Smooth muscle cell (in vitro differentiated cells): Measurements from ENCODE around the gene ECSCR. TPM values are rescaled to one million over a fixed set of nuclear protein-coding genes. Genes with fewer than 3 reads are reported as not detected.
"Not testable (repeated sequence)": the region's sequence is repeated elsewhere in the genome, so short reads cannot be mapped to it uniquely, and the experiment has no call there.

Experiments used
- DNase-seq: peaks from one replicate; lab custom pipeline; 2025; ENCODE audit not compliant: unreplicated experiment; lab: John Stamatoyannopoulos, UW
- H2AFZ ChIP-seq: fragments of 200-600 bp; sonication (generic); 2 replicates; pipeline ENCODE4 v1.6.0; 2016; ENCODE audit warnings: antibody characterized with exemption, low read depth, mild to moderate bottlenecking
- H3F3A ChIP-seq: fragments of 200-600 bp; sonication (generic); 2 replicates; pipeline ENCODE4 v1.6.0; 2017; ENCODE audit warnings: antibody characterized with exemption, low read depth
- H3K27ac ChIP-seq: fragments of 200-600 bp; sonication (generic); 2 replicates; pipeline ENCODE4 v1.5.1; 2016; ENCODE audit warnings: low read depth, mild to moderate bottlenecking
- H3K27me3 ChIP-seq: fragments of 200-600 bp; sonication (generic); 2 replicates; pipeline ENCODE4 v1.6.1; 2016; ENCODE audit warnings: low read depth, mild to moderate bottlenecking
- H3K36me3 ChIP-seq: fragments of 200-600 bp; sonication (generic); 2 replicates; pipeline ENCODE4 v1.5.1; 2016; ENCODE audit warnings: low read depth
- H3K4me1 ChIP-seq: fragments of 200-600 bp; sonication (generic); 2 replicates; pipeline ENCODE4 v1.5.1; 2016; ENCODE audit warnings: low read depth
- H3K4me2 ChIP-seq: fragments of 200-600 bp; sonication (generic); 2 replicates; pipeline ENCODE4 v1.6.0; 2016; ENCODE audit warnings: mild to moderate bottlenecking
- H3K4me3 ChIP-seq: fragments of 200-600 bp; sonication (generic); 2 replicates; pipeline ENCODE4 v1.5.1; 2016; ENCODE audit warnings: mild to moderate bottlenecking
- H3K79me2 ChIP-seq: fragments of 200-600 bp; sonication (generic); 2 replicates; pipeline ENCODE4 v1.6.0; 2016; ENCODE audit warnings: low read depth, mild to moderate bottlenecking
- H3K9ac ChIP-seq: fragments of 200-600 bp; sonication (generic); 2 replicates; pipeline ENCODE4 v1.6.0; 2016; ENCODE audit warnings: low read depth
- H3K9me3 ChIP-seq: fragments of 200-600 bp; sonication (generic); replicated peaks from 2 replicates; pipeline ENCODE4 v1.5.1; 2016; ENCODE audit warnings: low read depth
- H4K20me1 ChIP-seq: fragments of 200-600 bp; sonication (generic); 2 replicates; pipeline ENCODE4 v1.6.0; 2016; ENCODE audit warnings: low read depth
- WGBS: methylation state at CpG from one replicate; pipeline ENCODE4 v1.1.7; 2016; ENCODE audit warnings: low lambda C conversion rate; 5-methylcytosine and 5-hydroxymethylcytosine counted together
- polyA plus RNA-seq: library from polyadenylated mRNA; unstranded; fragments of >200 nt; fragmentation: Nextera tagmentation; extraction: Ambion mirVana; gene quantifications from 2 replicates; pipeline ENCODE4 v1.2.1, GENCODE V29; 2016
- total RNA-seq: library from RNA; depleted of rRNA; stranded (reverse); fragments of >200 nt; gene quantifications from 2 replicates; pipeline ENCODE4 v1.2.3, GENCODE V29; 2014
- TF ChIP-seq, protein P1 (sequence below): fragments of 200-600 bp; sonication (generic); IDR thresholded peaks from 2 replicates; pipeline ENCODE4 v1.5.1; 2017; ENCODE audit warnings: borderline replicate concordance, mild to moderate bottlenecking, antibody characterized with exemption; ENCODE audit not compliant: insufficient read depth, poor library complexity, severe bottlenecking

Gene ECSCR
- total and polyA plus RNA-seq, 2 experiments from 2014 or later, result 0.41 TPM; not detected in 1

DNA sequence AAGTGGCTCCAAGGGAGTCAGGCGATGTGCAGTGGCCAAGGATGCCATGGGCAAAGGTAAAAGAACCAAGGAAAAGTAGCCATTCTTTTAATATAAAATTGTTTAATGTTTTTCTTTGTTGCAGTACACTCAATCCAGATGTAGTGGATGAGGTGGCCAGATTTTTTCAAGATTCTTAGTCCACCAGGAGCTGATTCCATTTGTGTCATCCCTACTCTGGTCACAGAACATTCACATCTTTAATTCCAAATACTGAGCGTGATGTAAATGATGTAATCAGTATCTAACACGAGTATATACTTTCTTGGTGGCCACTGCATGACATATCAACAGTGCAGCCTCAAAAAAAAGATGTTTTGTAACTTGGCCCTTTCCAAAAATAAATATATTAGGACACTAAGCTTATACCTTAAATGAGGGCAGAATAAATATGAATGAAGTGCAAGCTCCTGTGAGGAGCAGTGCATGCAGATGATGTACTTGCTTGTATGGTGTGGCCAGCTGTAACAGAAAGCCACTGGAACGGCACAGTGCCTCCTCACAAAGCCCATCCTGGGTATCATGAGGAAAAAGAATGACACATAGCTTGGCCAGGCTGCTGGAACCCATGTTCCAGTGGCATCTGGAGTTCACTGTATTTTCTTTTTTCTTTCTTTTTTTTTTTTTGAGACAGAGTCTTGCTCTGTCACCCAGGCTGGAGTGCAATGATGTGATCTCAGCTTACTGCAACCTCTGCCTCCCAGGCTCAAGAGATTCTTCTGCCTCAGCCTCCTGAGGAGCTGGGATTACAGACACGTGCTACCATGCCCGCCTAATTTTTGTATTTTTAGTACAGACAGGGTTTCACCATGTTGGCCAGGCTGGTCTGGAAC is 52.2 kb downstream of the ECSCR start:
- DNase-seq, result no peak

DNA sequence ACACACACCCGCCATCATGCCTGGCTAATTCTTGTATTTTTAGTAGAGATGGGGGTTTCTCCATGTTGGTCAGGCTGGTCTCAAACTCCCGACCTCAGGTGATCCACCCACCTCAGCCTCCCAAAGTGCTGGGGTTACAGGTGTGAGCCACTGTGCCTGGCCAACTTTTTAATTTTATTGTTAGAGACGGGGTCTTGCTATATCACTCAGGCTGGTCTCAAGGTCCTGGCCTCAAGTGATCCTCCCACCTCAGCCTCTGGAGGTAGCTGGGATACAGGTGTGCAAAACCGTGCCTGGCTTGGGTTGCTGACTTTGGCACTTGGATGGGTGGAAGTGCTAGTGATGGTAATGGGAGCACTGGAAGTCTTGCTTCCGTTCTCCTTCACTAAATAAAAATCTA is 53.4 kb downstream of the ECSCR start:
- H2AFZ ChIP-seq, H3K79me2 ChIP-seq, H4K20me1 ChIP-seq, H3K27me3 ChIP-seq, H3K27ac ChIP-seq, DNase-seq, H3K4me2 ChIP-seq, H3K4me3 ChIP-seq, H3K9me3 ChIP-seq, H3K4me1 ChIP-seq, H3F3A ChIP-seq, H3K36me3 ChIP-seq, H3K9ac ChIP-seq: not testable (repeated sequence)
- 87% methylated on average over 5 of the region's 5 CpGs for WGBS

More for the DNA sequence above, 52.2 kb downstream of the ECSCR start:
- Histone ChIP-seq H3K4me1 (no peaks in the 10 kb centered on the region), H3K27ac (peak overlapping the region; percentile 51), H2AFZ (no peak overlapping the region), H3K36me3 (no peaks in the 10 kb centered on the region), H3K4me3 (no peak overlapping the region), H3K27me3 (no peaks in the 10 kb centered on the region), H4K20me1 (no peaks in the 10 kb centered on the region), H3K4me2 (no peak overlapping the region), H3K9ac (no peak overlapping the region), H3F3A (no peaks in the 10 kb centered on the region), H3K79me2 (no peaks in the 10 kb centered on the region), H3K9me3 (no peaks in the 10 kb centered on the region)
- WGBS, result 71% methylated on average over 6 of the region's 6 CpGs
- TF ChIP-seq, protein P1, sequence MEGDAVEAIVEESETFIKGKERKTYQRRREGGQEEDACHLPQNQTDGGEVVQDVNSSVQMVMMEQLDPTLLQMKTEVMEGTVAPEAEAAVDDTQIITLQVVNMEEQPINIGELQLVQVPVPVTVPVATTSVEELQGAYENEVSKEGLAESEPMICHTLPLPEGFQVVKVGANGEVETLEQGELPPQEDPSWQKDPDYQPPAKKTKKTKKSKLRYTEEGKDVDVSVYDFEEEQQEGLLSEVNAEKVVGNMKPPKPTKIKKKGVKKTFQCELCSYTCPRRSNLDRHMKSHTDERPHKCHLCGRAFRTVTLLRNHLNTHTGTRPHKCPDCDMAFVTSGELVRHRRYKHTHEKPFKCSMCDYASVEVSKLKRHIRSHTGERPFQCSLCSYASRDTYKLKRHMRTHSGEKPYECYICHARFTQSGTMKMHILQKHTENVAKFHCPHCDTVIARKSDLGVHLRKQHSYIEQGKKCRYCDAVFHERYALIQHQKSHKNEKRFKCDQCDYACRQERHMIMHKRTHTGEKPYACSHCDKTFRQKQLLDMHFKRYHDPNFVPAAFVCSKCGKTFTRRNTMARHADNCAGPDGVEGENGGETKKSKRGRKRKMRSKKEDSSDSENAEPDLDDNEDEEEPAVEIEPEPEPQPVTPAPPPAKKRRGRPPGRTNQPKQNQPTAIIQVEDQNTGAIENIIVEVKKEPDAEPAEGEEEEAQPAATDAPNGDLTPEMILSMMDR, result no peak

DNA sequence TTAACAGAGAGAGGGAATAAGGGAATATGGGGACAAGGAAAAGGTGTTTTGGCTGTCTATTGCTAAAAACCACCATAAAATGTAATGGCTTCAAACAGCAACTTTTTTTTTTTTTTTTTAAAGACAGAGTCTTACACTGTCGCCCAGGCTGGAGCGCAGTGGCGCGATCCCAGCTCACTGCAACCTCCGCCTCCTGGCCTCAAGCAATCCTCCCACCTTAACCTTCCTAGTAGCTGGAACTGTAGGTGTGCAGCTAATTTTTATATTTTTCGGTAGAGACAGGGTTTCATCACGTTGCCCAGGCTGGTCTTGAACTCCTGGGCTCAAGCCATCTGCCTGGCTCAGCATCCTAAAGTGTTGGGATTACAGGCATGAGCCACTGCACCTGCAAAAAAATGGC is 54.4 kb downstream of the ECSCR start:
- Histone ChIP-seq H3K36me3 (no peaks in the 10 kb centered on the region), H3F3A (peaks cover 3% of the 10 kb centered on the region), H3K27me3 (no peaks in the 10 kb centered on the region), H3K4me2 (no peak overlapping the region), H3K4me1 (peaks cover 8% of the 10 kb centered on the region), H3K79me2 (no peaks in the 10 kb centered on the region), H3K4me3 (no peak overlapping the region), H4K20me1 (no peaks in the 10 kb centered on the region), H3K9me3 (no peaks in the 10 kb centered on the region), H2AFZ (no peak overlapping the region), H3K27ac (no peak overlapping the region), H3K9ac (no peak overlapping the region)
- 97% methylated on average over 7 of the region's 7 CpGs for WGBS
- no peak for DNase-seq
- TF ChIP-seq, protein P1, result no peak

DNA sequence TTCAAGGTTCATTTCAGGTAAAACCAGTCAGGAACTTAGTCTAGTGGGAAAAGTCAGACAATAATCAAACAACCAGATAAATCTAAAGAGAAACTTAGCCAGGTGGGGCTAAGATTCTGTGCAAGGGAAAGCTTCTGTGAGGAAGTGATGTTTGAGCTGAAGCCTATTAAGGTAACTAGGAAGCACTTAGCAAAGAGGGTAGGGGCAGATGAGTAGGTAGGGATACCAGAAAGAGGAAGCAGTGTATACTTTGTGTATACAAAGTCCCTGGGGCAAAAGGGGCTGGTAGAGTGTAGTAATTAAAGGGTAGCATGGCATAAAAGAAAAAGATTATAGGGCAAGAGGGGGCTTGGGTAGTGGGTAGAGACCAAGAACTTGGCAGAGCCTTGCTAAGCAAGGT is 55.0 kb downstream of the ECSCR start:
- H3K4me3 ChIP-seq, result no peak overlapping the region
- TF ChIP-seq, protein P1, result no peak
- no peak overlapping the region for H2AFZ ChIP-seq

More for the DNA sequence above, 55.0 kb downstream of the ECSCR start:
- Histone ChIP-seq H3K9ac (no peak overlapping the region), H3K36me3 (no peaks in the 10 kb centered on the region), H3K27me3 (no peaks in the 10 kb centered on the region), H4K20me1 (no peaks in the 10 kb centered on the region), H3K4me2 (no peak overlapping the region), H3K4me1 (peaks cover 8% of the 10 kb centered on the region), H3F3A (peaks cover 4% of the 10 kb centered on the region), H3K79me2 (no peaks in the 10 kb centered on the region), H3K27ac (no peak overlapping the region), H3K9me3 (no peaks in the 10 kb centered on the region)
- DNase-seq, result no peak
